ENCODE results near the gene PARP4.
A peak's percentile ranks its signal among the peaks of the same experiment; 100 is the strongest.
"Not testable (repeated sequence)": the region's sequence is repeated elsewhere in the genome, so short reads cannot be mapped to it uniquely, and the experiment has no call there.

PARP4 gene

GRCh38 chr13:24512197-24512907 lies at the start of gene PARP4:
PARP4 (minus strand) TSS chr13:24512778; CDS start chr13:24503776, 9,002 bp downstream.
- peak; percentile 74 for DNase-seq (ENCODE audit: low spot score)

- DNase-seq (ENCODE audit: low spot score): not testable (repeated sequence)
These were observed 48.1 kb upstream of the PARP4 start for GRCh38 chr13:24560579-24561187.

GRCh38 chr13:24559431-24560218 lies 47.0 kb upstream of the PARP4 start:
- DNase-seq (ENCODE audit: low spot score): not testable (repeated sequence)

- no peak for DNase-seq (ENCODE audit: low spot score)
These were observed 44.5 kb upstream of the PARP4 start for GRCh38 chr13:24557081-24557480.

- DNase-seq (ENCODE audit: low spot score): not testable (repeated sequence)
These were observed 41.3 kb upstream of the PARP4 start for GRCh38 chr13:24553892-24554291.

- peak; percentile 10 for DNase-seq (ENCODE audit: low spot score)
These were observed 29.1 kb upstream of the PARP4 start for GRCh38 chr13:24541476-24542352.

GRCh38 chr13:24541127-24541475 lies 28.5 kb upstream of the PARP4 start:
- DNase-seq (ENCODE audit: low spot score): no peak

GRCh38 chr13:24540236-24541126 lies 27.9 kb upstream of the PARP4 start:
- no peak for DNase-seq (ENCODE audit: low spot score)

- DNase-seq (ENCODE audit: low spot score): no peak
These were observed 27.1 kb upstream of the PARP4 start for GRCh38 chr13:24539500-24540165.

GRCh38 chr13:24529478-24529877 lies 16.9 kb upstream of the PARP4 start:
- DNase-seq (ENCODE audit: low spot score): no peak

- DNase-seq (ENCODE audit: low spot score): no peak
These were observed 16.3 kb upstream of the PARP4 start for GRCh38 chr13:24528816-24529398.

- DNase-seq (ENCODE audit: low spot score): no peak
These were observed 14.7 kb upstream of the PARP4 start for GRCh38 chr13:24527266-24527775.

- no peak for DNase-seq (ENCODE audit: low spot score)
These were observed 8.2 kb upstream of the PARP4 start for GRCh38 chr13:24520733-24521132.

- DNase-seq (ENCODE audit: low spot score): no peak
These were observed 4.3 kb upstream of the PARP4 start for GRCh38 chr13:24516919-24517318.

GRCh38 chr13:24512908-24513213 lies 283 bp upstream of the PARP4 start:
- DNase-seq (ENCODE audit: low spot score): no peak

GRCh38 chr13:24511816-24512196 lies 772 bp downstream of the PARP4 start:
- no peak for DNase-seq (ENCODE audit: low spot score)

GRCh38 chr13:24511019-24511815 lies 1.4 kb downstream of the PARP4 start:
- peak; percentile 72 for DNase-seq (ENCODE audit: low spot score)

- no peak for DNase-seq (ENCODE audit: low spot score)
These were observed 5.8 kb downstream of the PARP4 start for GRCh38 chr13:24506698-24507335.

- DNase-seq (ENCODE audit: low spot score): not testable (repeated sequence)
These were observed 6.3 kb downstream of the PARP4 start for GRCh38 chr13:24506283-24506682.

Measured in activated CD4-positive, alpha-beta T cell treated with anti-CD3 and anti-CD28 coated beads, Interleukin-2, Interleukin-4, amounts not matched to agents 100 ng/mL and 50 ng/mL, durations not matched to agents 16 hours and 8 hours (primary cell).